Measurements from ENCODE around the gene RERE.

The RERE gene

GRCh38 chr1:8667869-8668594, 149.4 kb downstream of the RERE start:
- peak overlapping the region; percentile 6 for H3K27ac Mint-ChIP-seq (ENCODE audit: low read depth)

GRCh38 chr1:8666389-8667167, 150.9 kb downstream of the RERE start:
- ATAC-seq (replicated peaks; ENCODE audit: extremely low read depth, poor library complexity, severe bottlenecking) (peak; percentile 10), DNase-seq (ENCODE audit: low spot score in 2 of 2) (no peak)
- Mint-ChIP-seq H3K27me3 (no peaks in the 10 kb centered on the region), H3K4me1 (peaks cover 16% of the 10 kb centered on the region), H3K27ac (ENCODE audit: low read depth) (no peak overlapping the region), H3K4me3 (no peak overlapping the region), H3K36me3 (ENCODE audit: insufficient read depth) (no peaks in the 10 kb centered on the region), H3K9me3 (no peaks in the 10 kb centered on the region)

More at GRCh38 chr1:8667869-8668594, 149.4 kb downstream of the RERE start:
- ATAC-seq (replicated peaks; ENCODE audit: extremely low read depth, poor library complexity, severe bottlenecking) (no peak), DNase-seq (ENCODE audit: low spot score in 2 of 2) (no peak)
- no peaks in the 10 kb centered on the region for H3K27me3 Mint-ChIP-seq
- H3K36me3 Mint-ChIP-seq (ENCODE audit: insufficient read depth), result no peaks in the 10 kb centered on the region
- no peak overlapping the region for H3K4me3 Mint-ChIP-seq
- no peaks in the 10 kb centered on the region for H3K9me3 Mint-ChIP-seq
- peaks cover 16% of the 10 kb centered on the region for H3K4me1 Mint-ChIP-seq

- ATAC-seq (replicated peaks; ENCODE audit: extremely low read depth, poor library complexity, severe bottlenecking) (no peak), DNase-seq (ENCODE audit: low spot score in 2 of 2) (no peak)
- H3K4me1 Mint-ChIP-seq, result peaks cover 9% of the 10 kb centered on the region
- no peak overlapping the region for H3K27ac Mint-ChIP-seq (ENCODE audit: low read depth)
- H3K36me3 Mint-ChIP-seq (ENCODE audit: insufficient read depth), result no peaks in the 10 kb centered on the region
- no peaks in the 10 kb centered on the region for H3K9me3 Mint-ChIP-seq
- H3K27me3 Mint-ChIP-seq, result no peaks in the 10 kb centered on the region
- no peak overlapping the region for H3K4me3 Mint-ChIP-seq
Observed at GRCh38 chr1:8665833-8666232, 151.6 kb downstream of the RERE start.

- no peak for ATAC-seq (replicated peaks; ENCODE audit: extremely low read depth, poor library complexity, severe bottlenecking)
- Mint-ChIP-seq H3K27me3 (no peaks in the 10 kb centered on the region), H3K4me3 (no peak overlapping the region)
Observed at GRCh38 chr1:8664887-8665286, 152.6 kb downstream of the RERE start.

GRCh38 chr1:8663915-8664329, 153.5 kb downstream of the RERE start:
- H3K36me3 Mint-ChIP-seq (ENCODE audit: insufficient read depth), result no peaks in the 10 kb centered on the region
- H3K9me3 Mint-ChIP-seq, result no peaks in the 10 kb centered on the region
- no peaks in the 10 kb centered on the region for H3K27me3 Mint-ChIP-seq
- DNase-seq (ENCODE audit: low spot score in 2 of 2) (no peak), ATAC-seq (replicated peaks; ENCODE audit: extremely low read depth, poor library complexity, severe bottlenecking) (peak; percentile 46)
- H3K4me3 Mint-ChIP-seq, result no peak overlapping the region
- H3K27ac Mint-ChIP-seq (ENCODE audit: low read depth), result no peak overlapping the region
- H3K4me1 Mint-ChIP-seq, result no peaks in the 10 kb centered on the region

More at GRCh38 chr1:8664887-8665286, 152.6 kb downstream of the RERE start:
- Mint-ChIP-seq H3K27ac (ENCODE audit: low read depth) (no peak overlapping the region), H3K36me3 (ENCODE audit: insufficient read depth) (no peaks in the 10 kb centered on the region), H3K4me1 (no peaks in the 10 kb centered on the region), H3K9me3 (no peaks in the 10 kb centered on the region)
- no peak for DNase-seq (ENCODE audit: low spot score in 2 of 2)

- DNase-seq (ENCODE audit: low spot score in 2 of 2), result no peak
- H3K4me1 Mint-ChIP-seq, result no peaks in the 10 kb centered on the region
- H3K27me3 Mint-ChIP-seq, result no peaks in the 10 kb centered on the region
- H3K4me3 Mint-ChIP-seq, result no peak overlapping the region
- no peak overlapping the region for H3K27ac Mint-ChIP-seq (ENCODE audit: low read depth)
- no peak for ATAC-seq (replicated peaks; ENCODE audit: extremely low read depth, poor library complexity, severe bottlenecking)
- H3K9me3 Mint-ChIP-seq, result no peaks in the 10 kb centered on the region
- H3K36me3 Mint-ChIP-seq (ENCODE audit: insufficient read depth), result no peaks in the 10 kb centered on the region
Observed at GRCh38 chr1:8663090-8663802, 154.2 kb downstream of the RERE start.

- no peaks in the 10 kb centered on the region for H3K4me1 Mint-ChIP-seq
- H3K27ac Mint-ChIP-seq (ENCODE audit: low read depth), result no peak overlapping the region
- DNase-seq (ENCODE audit: low spot score in 2 of 2), result no peak
- no peaks in the 10 kb centered on the region for H3K27me3 Mint-ChIP-seq
- H3K36me3 Mint-ChIP-seq (ENCODE audit: insufficient read depth), result no peaks in the 10 kb centered on the region
- H3K9me3 Mint-ChIP-seq, result no peaks in the 10 kb centered on the region
- H3K4me3 Mint-ChIP-seq, result no peak overlapping the region
- no peak for ATAC-seq (replicated peaks; ENCODE audit: extremely low read depth, poor library complexity, severe bottlenecking)
Observed at GRCh38 chr1:8662380-8663072, 154.9 kb downstream of the RERE start.

GRCh38 chr1:8661185-8662110, 156.0 kb downstream of the RERE start:
- ATAC-seq (replicated peaks; ENCODE audit: extremely low read depth, poor library complexity, severe bottlenecking) (no peak), DNase-seq (ENCODE audit: low spot score in 2 of 2) (no peak)
- Mint-ChIP-seq H3K4me3 (no peak overlapping the region), H3K27me3 (no peaks in the 10 kb centered on the region), H3K4me1 (no peaks in the 10 kb centered on the region), H3K36me3 (ENCODE audit: insufficient read depth) (peaks cover under 1% of the 10 kb centered on the region), H3K27ac (ENCODE audit: low read depth) (no peak overlapping the region), H3K9me3 (no peaks in the 10 kb centered on the region)

GRCh38 chr1:8660411-8660828, 157.0 kb downstream of the RERE start:
- no peaks in the 10 kb centered on the region for H3K27me3 Mint-ChIP-seq
- no peak for ATAC-seq (replicated peaks; ENCODE audit: extremely low read depth, poor library complexity, severe bottlenecking)
- no peak overlapping the region for H3K4me3 Mint-ChIP-seq

GRCh38 chr1:8659593-8659992, 157.8 kb downstream of the RERE start:
- H3K27me3 Mint-ChIP-seq, result no peaks in the 10 kb centered on the region

More at GRCh38 chr1:8660411-8660828, 157.0 kb downstream of the RERE start:
- Mint-ChIP-seq H3K4me1 (no peaks in the 10 kb centered on the region), H3K27ac (ENCODE audit: low read depth) (no peak overlapping the region), H3K9me3 (no peaks in the 10 kb centered on the region), H3K36me3 (ENCODE audit: insufficient read depth) (peaks cover 5% of the 10 kb centered on the region)
- DNase-seq (ENCODE audit: low spot score in 2 of 2), result no peak

GRCh38 chr1:8653878-8654277, 163.6 kb downstream of the RERE start:
- H3K9me3 Mint-ChIP-seq, result no peaks in the 10 kb centered on the region
- H3K4me3 Mint-ChIP-seq, result no peak overlapping the region
- DNase-seq (ENCODE audit: low spot score in 2 of 2) (no peak), ATAC-seq (replicated peaks; ENCODE audit: extremely low read depth, poor library complexity, severe bottlenecking) (no peak)
- H3K36me3 Mint-ChIP-seq (ENCODE audit: insufficient read depth), result peaks cover 5% of the 10 kb centered on the region
- H3K27me3 Mint-ChIP-seq, result no peaks in the 10 kb centered on the region
- H3K27ac Mint-ChIP-seq (ENCODE audit: low read depth), result no peak overlapping the region
- peaks cover 16% of the 10 kb centered on the region for H3K4me1 Mint-ChIP-seq

More at GRCh38 chr1:8659593-8659992, 157.8 kb downstream of the RERE start:
- DNase-seq (ENCODE audit: low spot score in 2 of 2) (no peak), ATAC-seq (replicated peaks; ENCODE audit: extremely low read depth, poor library complexity, severe bottlenecking) (no peak)
- Mint-ChIP-seq H3K36me3 (ENCODE audit: insufficient read depth) (peaks cover 5% of the 10 kb centered on the region), H3K4me1 (no peaks in the 10 kb centered on the region), H3K9me3 (no peaks in the 10 kb centered on the region), H3K4me3 (no peak overlapping the region), H3K27ac (ENCODE audit: low read depth) (no peak overlapping the region)

All from central memory CD8-positive, alpha-beta T cell (primary cell).